Nephron (organoid): ENCODE measurements around the gene KRT2.
A peak's percentile ranks its signal among the peaks of the same experiment; 100 is the strongest.

Experiments used
- H3K27ac Mint-ChIP-seq, 3 experiments: 2 replicates each; pipeline ENCODE4 v1.8.0; 2020; ENCODE audit warnings: mixed read lengths in 3 of 3, mild to moderate bottlenecking in 2 of 3, moderate library complexity in 1 of 3
- H3K27me3 Mint-ChIP-seq: 2 replicates; pipeline ENCODE4 v1.8.0; 2021; ENCODE audit warnings: low read depth, mild to moderate bottlenecking, moderate library complexity, mixed read lengths
- H3K36me3 Mint-ChIP-seq: 2 replicates; pipeline ENCODE4 v1.8.0; 2020; ENCODE audit warnings: low read depth, mixed read lengths
- H3K4me1 Mint-ChIP-seq: 2 replicates; pipeline ENCODE4 v1.8.0; 2020; ENCODE audit warnings: mixed read lengths
- H3K4me3 Mint-ChIP-seq, 3 experiments: 2 replicates each; pipeline ENCODE4 v1.8.0; 2020; ENCODE audit warnings: mild to moderate bottlenecking in 3 of 3, mixed read lengths in 3 of 3, moderate library complexity in 2 of 3
- H3K9me3 Mint-ChIP-seq: 2 replicates; pipeline ENCODE4 v1.8.0; 2020; ENCODE audit warnings: mixed read lengths
- CTCF ChIP-seq, 3 experiments: fragments of 200-600 bp; sonication (generic); IDR thresholded peaks; one replicate each; pipeline ENCODE4 v1.5.0; 2021; ENCODE audit warnings: antibody characterized with exemption in 3 of 3; ENCODE audit not compliant: unreplicated experiment in 3 of 3

KRT2 gene

GRCh38 chr12:52657250-52657902, 5.4 kb upstream of the KRT2 start:
- Mint-ChIP-seq H3K9me3 (no peaks in the 10 kb centered on the region), H3K27me3 (peaks cover 41% of the 10 kb centered on the region), H3K4me1 (no peaks in the 10 kb centered on the region)

GRCh38 chr12:52656616-52657015, 4.6 kb upstream of the KRT2 start:
- Mint-ChIP-seq H3K4me1 (no peaks in the 10 kb centered on the region), H3K9me3 (peaks cover 2% of the 10 kb centered on the region), H3K4me3 (no peak overlapping the region), H3K36me3 (no peaks in the 10 kb centered on the region), H3K27ac (no peak overlapping the region), H3K27me3 (peaks cover 44% of the 10 kb centered on the region)
- no peak for TF ChIP-seq CTCF (IDR thresholded peaks at IDR 0.05; ENCODE audit: unreplicated experiment in 3 of 3)

More at GRCh38 chr12:52657250-52657902, 5.4 kb upstream of the KRT2 start:
- Mint-ChIP-seq H3K27ac (no peak overlapping the region), H3K36me3 (no peaks in the 10 kb centered on the region), H3K4me3 (no peak overlapping the region)
- no peak for TF ChIP-seq CTCF (IDR thresholded peaks at IDR 0.05; ENCODE audit: unreplicated experiment in 3 of 3)

GRCh38 chr12:52655720-52656124, 3.7 kb upstream of the KRT2 start:
- Mint-ChIP-seq H3K4me1 (peaks cover 2% of the 10 kb centered on the region), H3K4me3 (no peak overlapping the region), H3K27ac (no peak overlapping the region), H3K27me3 (peaks cover 46% of the 10 kb centered on the region), H3K9me3 (peaks cover 2% of the 10 kb centered on the region), H3K36me3 (no peaks in the 10 kb centered on the region)
- TF ChIP-seq CTCF (IDR thresholded peaks at IDR 0.05; ENCODE audit: unreplicated experiment in 3 of 3), result no peak

- Mint-ChIP-seq H3K27me3 (peaks cover 50% of the 10 kb centered on the region), H3K4me3 (no peak overlapping the region), H3K27ac (no peak overlapping the region), H3K9me3 (peaks cover 2% of the 10 kb centered on the region), H3K36me3 (no peaks in the 10 kb centered on the region), H3K4me1 (peaks cover 6% of the 10 kb centered on the region)
- no peak for TF ChIP-seq CTCF (IDR thresholded peaks at IDR 0.05; ENCODE audit: unreplicated experiment in 3 of 3)
These were observed 3.2 kb upstream of the KRT2 start for GRCh38 chr12:52655251-52655650.

GRCh38 chr12:52650520-52651081, 1.4 kb downstream of the KRT2 start:
- H3K4me3 Mint-ChIP-seq, result no peak overlapping the region
- H3K36me3 Mint-ChIP-seq, result no peaks in the 10 kb centered on the region
- H3K9me3 Mint-ChIP-seq, result peaks cover 2% of the 10 kb centered on the region
- peaks cover 37% of the 10 kb centered on the region for H3K27me3 Mint-ChIP-seq
- H3K4me1 Mint-ChIP-seq, result peaks cover 12% of the 10 kb centered on the region
- peak overlapping the region in 1 of 3 experiments; percentile 24 for H3K27ac Mint-ChIP-seq
- TF ChIP-seq CTCF (IDR thresholded peaks at IDR 0.05; ENCODE audit: unreplicated experiment in 3 of 3), result no peak

- Mint-ChIP-seq H3K27ac (no peak overlapping the region), H3K4me3 (no peak overlapping the region), H3K36me3 (no peaks in the 10 kb centered on the region), H3K27me3 (peaks cover 39% of the 10 kb centered on the region), H3K4me1 (peaks cover 12% of the 10 kb centered on the region), H3K9me3 (peaks cover 2% of the 10 kb centered on the region)
- TF ChIP-seq CTCF (IDR thresholded peaks at IDR 0.05; ENCODE audit: unreplicated experiment in 3 of 3), result no peak
These were observed 2.9 kb downstream of the KRT2 start for GRCh38 chr12:52649066-52649465.
